Mesenchymal stem cell (in vitro differentiated cells and primary cell): Measurements from ENCODE around the gene C16orf90.
A peak's percentile ranks its signal among the peaks of the same experiment; 100 is the strongest.

Experiments
- DNase-seq: peaks from one replicate; pipeline ENCODE4 v3.0.0-alpha.2; 2013
- H2AFZ ChIP-seq: one replicate; pipeline ENCODE4 v1.6.1; 2013; ENCODE audit warnings: low read depth, mild to moderate bottlenecking, control low read depth, inconsistent platforms, low read length, moderate library complexity
- H2AK5ac ChIP-seq: 2 replicates; pipeline ENCODE4 v1.6.1; 2013; ENCODE audit warnings: low read length, moderate library complexity, mild to moderate bottlenecking, inconsistent platforms; ENCODE audit not compliant: severe bottlenecking
- H2BK120ac ChIP-seq: one replicate; pipeline ENCODE4 v1.6.1; 2013; ENCODE audit warnings: low read depth, mild to moderate bottlenecking, inconsistent platforms, low read length, moderate library complexity
- H2BK12ac ChIP-seq, 2 experiments: one replicate each; pipeline ENCODE4 v1.6.1; 2013; ENCODE audit warnings: inconsistent platforms in 2 of 2, low read length in 2 of 2, mild to moderate bottlenecking in 2 of 2, moderate library complexity in 2 of 2, control low read depth in 1 of 2
- H2BK15ac ChIP-seq: one replicate; pipeline ENCODE4 v1.6.1; 2013; ENCODE audit warnings: mild to moderate bottlenecking, low read depth, inconsistent platforms; ENCODE audit not compliant: poor library complexity, severe bottlenecking
- H2BK5ac ChIP-seq: 2 replicates; pipeline ENCODE4 v1.6.1; 2013; ENCODE audit warnings: low read depth, mild to moderate bottlenecking, low read length, control low read depth, inconsistent platforms; ENCODE audit not compliant: poor library complexity, severe bottlenecking
- H3K14ac ChIP-seq, 2 experiments: one replicate each; pipeline ENCODE4 v1.6.1; 2013; ENCODE audit warnings: inconsistent platforms in 2 of 2, low read length in 2 of 2, control low read depth in 1 of 2, mild to moderate bottlenecking in 1 of 2, moderate library complexity in 1 of 2
- H3K18ac ChIP-seq, 2 experiments: one replicate each; pipeline ENCODE4 v1.6.1; 2013; ENCODE audit warnings: inconsistent platforms in 2 of 2, low read length in 2 of 2, control low read depth in 1 of 2, low read depth in 1 of 2, mild to moderate bottlenecking in 1 of 2
- H3K23ac ChIP-seq, 2 experiments: one replicate each; pipeline ENCODE4 v1.6.1; 2013; ENCODE audit warnings: inconsistent platforms in 2 of 2, low read length in 2 of 2, mild to moderate bottlenecking in 2 of 2, moderate library complexity in 2 of 2, control low read depth in 1 of 2
- H3K27ac ChIP-seq: 2 replicates; pipeline ENCODE4 v1.5.1; 2013; ENCODE audit warnings: mild to moderate bottlenecking, moderate library complexity, low read length, control low read depth, inconsistent platforms; ENCODE audit not compliant: poor library complexity, severe bottlenecking
- H3K27me3 ChIP-seq, 2 experiments: 2 replicates each; pipeline versions ENCODE4 v1.6.1 to v1.7.0; 2013; ENCODE audit warnings: low read length in 2 of 2, mild to moderate bottlenecking in 2 of 2, moderate library complexity in 2 of 2, control low read depth in 1 of 2, inconsistent platforms in 1 of 2; ENCODE audit not compliant: control insufficient read depth in 1 of 2, insufficient read depth in 1 of 2
- H3K36me3 ChIP-seq, 2 experiments: 2 replicates each; pipeline versions ENCODE4 v1.6.1 to v1.7.0; 2013; ENCODE audit warnings: low read length in 2 of 2, control low read depth in 1 of 2, inconsistent platforms in 1 of 2, low read depth in 1 of 2, mild to moderate bottlenecking in 1 of 2; ENCODE audit not compliant: insufficient read depth in 2 of 2, control insufficient read depth in 1 of 2
- H3K4ac ChIP-seq, 2 experiments: one replicate each; pipeline ENCODE4 v1.6.1; 2013; ENCODE audit warnings: inconsistent platforms in 2 of 2, low read length in 2 of 2, mild to moderate bottlenecking in 2 of 2, moderate library complexity in 2 of 2, control low read depth in 1 of 2, low read depth in 1 of 2
- H3K4me1 ChIP-seq: 2 replicates; pipeline ENCODE4 v1.6.1; 2013; ENCODE audit warnings: low read depth, low read length, control low read depth; ENCODE audit not compliant: control insufficient read depth, insufficient read depth
- H3K4me2 ChIP-seq: 2 replicates; pipeline ENCODE4 v1.6.1; 2013; ENCODE audit warnings: low read length, mild to moderate bottlenecking, inconsistent platforms; ENCODE audit not compliant: poor library complexity, severe bottlenecking
- H3K4me3 ChIP-seq, 2 experiments: 2 replicates each; pipeline versions ENCODE4 v1.5.1 to v1.7.0; 2013; ENCODE audit warnings: low read length in 2 of 2, mild to moderate bottlenecking in 2 of 2, control low read depth in 1 of 2, low read depth in 1 of 2; ENCODE audit not compliant: insufficient read depth in 1 of 2
- H3K79me1 ChIP-seq: replicated peaks from 2 replicates; pipeline ENCODE4 v1.6.1; 2013; ENCODE audit warnings: mild to moderate bottlenecking, control low read depth, low read length, inconsistent platforms; ENCODE audit not compliant: poor library complexity, severe bottlenecking
- H3K9ac ChIP-seq: 2 replicates; pipeline ENCODE4 v1.7.0; 2013; ENCODE audit warnings: mild to moderate bottlenecking, low read length, moderate library complexity
- H3K9me3 ChIP-seq: 2 replicates; pipeline ENCODE4 v1.7.0; 2013; ENCODE audit warnings: mild to moderate bottlenecking, low read length; ENCODE audit not compliant: control insufficient read depth
- H4K8ac ChIP-seq: one replicate; pipeline ENCODE4 v1.6.1; 2013; ENCODE audit warnings: inconsistent platforms, mild to moderate bottlenecking, low read length, moderate library complexity
- H4K91ac ChIP-seq: one replicate; pipeline ENCODE4 v1.6.1; 2013; ENCODE audit warnings: mild to moderate bottlenecking, low read length, inconsistent platforms
- WGBS: methylation state at CpG from one replicate; pipeline ENCODE4 v1.1.7; 2013; ENCODE audit warnings: mixed read lengths; 5-methylcytosine and 5-hydroxymethylcytosine counted together

The C16orf90 gene

DNA sequence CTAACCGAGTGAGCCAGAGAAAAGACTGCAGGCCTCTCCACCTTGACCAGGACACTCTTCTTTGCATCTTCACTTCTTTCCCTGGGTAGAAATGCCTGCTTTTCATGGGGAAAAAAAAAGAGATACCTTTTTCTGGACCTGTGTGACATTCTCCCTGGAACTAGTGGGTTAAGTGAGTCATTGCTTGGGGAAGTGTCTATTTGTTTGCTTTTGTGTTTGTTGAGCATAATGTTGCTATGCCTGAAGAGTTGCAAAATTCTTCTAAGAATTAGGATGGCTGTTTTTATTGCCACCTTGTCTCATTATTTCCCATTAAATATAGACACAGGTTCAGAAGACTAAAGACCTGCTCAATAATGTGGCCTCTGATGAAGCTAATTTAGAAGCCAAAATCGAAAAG lies 24.3 kb upstream of the C16orf90 start:
- H4K8ac ChIP-seq = no peak overlapping the region
- no peak overlapping the region for H2AK5ac ChIP-seq
- peak; percentile 44 for DNase-seq
- peaks cover 37 to 78% of the 10 kb centered on the region in 2 experiments for H3K36me3 ChIP-seq
- no peak overlapping the region for H2BK15ac ChIP-seq
- 97% methylated on average over 2 of the region's 2 CpGs for WGBS
- no peak overlapping the region for H3K9ac ChIP-seq
- H3K27ac ChIP-seq = no peak overlapping the region
- H4K91ac ChIP-seq = no peak overlapping the region
- peaks cover 2% of the 10 kb centered on the region for H3K4me1 ChIP-seq
- no peak overlapping the region for H3K4me2 ChIP-seq
- H3K79me1 ChIP-seq = peaks cover 1% of the 10 kb centered on the region
- no peak overlapping the region for H2BK12ac ChIP-seq
- no peak overlapping the region for H3K23ac ChIP-seq
- no peaks in the 10 kb centered on the region for H3K27me3 ChIP-seq
- H3K4me3 ChIP-seq = no peak overlapping the region
- H3K4ac ChIP-seq = no peak overlapping the region
- H3K18ac ChIP-seq = no peak overlapping the region
- H3K14ac ChIP-seq = no peak overlapping the region
- H2BK120ac ChIP-seq = no peak overlapping the region
- no peaks in the 10 kb centered on the region for H3K9me3 ChIP-seq
- H2BK5ac ChIP-seq = no peak overlapping the region
- no peak overlapping the region for H2AFZ ChIP-seq

DNA sequence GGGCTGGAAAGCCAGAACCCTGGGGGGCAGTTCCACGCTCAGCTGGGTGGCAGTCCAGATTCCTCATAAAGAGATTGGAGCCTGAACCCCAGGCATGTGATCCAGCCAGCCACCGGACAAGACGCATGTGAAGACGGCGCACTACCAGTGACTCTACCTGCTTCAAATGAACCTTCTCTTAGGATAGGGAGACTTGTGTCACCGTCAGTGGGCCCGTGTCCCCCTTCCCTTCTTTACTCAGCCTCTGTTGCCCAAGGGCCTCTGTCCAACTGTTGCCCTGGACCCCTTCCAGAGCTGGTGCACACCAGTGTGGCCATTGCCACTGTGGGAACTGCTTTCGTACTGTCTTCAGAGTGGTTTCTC lies 23.7 kb upstream of the C16orf90 start:
- Histone ChIP-seq H3K4me1 (peaks cover 3% of the 10 kb centered on the region), H2BK12ac (no peak overlapping the region), H2BK15ac (no peak overlapping the region), H3K36me3 (peaks cover 38 to 80% of the 10 kb centered on the region in 2 experiments), H2BK120ac (no peak overlapping the region), H2AK5ac (no peak overlapping the region), H3K27ac (no peak overlapping the region), H3K23ac (no peak overlapping the region), H2BK5ac (no peak overlapping the region), H3K9ac (no peak overlapping the region), H4K8ac (no peak overlapping the region), H4K91ac (no peak overlapping the region), H2AFZ (no peak overlapping the region), H3K18ac (no peak overlapping the region), H3K14ac (no peak overlapping the region), H3K4me3 (no peak overlapping the region), H3K4ac (no peak overlapping the region), H3K9me3 (no peaks in the 10 kb centered on the region), H3K27me3 (no peaks in the 10 kb centered on the region), H3K79me1 (peaks cover 1% of the 10 kb centered on the region), H3K4me2 (no peak overlapping the region)
- 98% methylated on average over 8 of the region's 8 CpGs for WGBS
- no peak for DNase-seq

DNA sequence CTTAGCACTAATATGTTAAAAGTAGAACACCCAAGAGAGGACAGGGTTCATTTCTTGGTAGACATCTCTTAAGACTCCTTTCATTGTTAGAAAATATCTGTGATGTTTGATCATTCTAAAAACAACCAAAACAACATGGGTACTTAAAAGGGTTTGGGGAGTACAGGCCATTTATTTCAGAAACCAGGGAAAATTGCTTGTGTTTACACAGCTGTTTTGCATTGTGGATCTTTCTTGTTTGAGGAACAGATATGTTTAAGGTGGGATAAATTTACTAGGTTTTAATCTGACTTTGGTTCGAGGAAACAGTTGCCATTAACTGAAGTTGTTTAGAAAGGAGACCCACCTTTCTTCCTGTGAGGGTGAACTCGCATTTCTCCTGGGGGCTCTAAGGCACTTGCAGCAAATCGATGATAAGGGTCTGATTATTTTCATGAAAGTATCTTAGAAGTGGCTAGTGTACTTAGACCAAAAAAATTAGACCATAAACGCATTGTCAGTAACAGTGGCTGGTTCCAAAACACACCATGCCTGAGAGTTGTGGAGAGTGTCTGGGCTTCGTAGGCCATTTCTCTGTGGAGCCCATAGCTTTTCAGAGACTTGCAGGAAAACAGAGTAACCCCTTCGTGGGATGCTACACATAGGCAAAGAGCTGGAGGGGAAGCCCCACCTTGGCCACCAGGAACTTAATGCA lies 23.1 kb upstream of the C16orf90 start:
- Histone ChIP-seq H3K23ac (no peak overlapping the region), H3K79me1 (peaks cover 1% of the 10 kb centered on the region), H2BK5ac (no peak overlapping the region), H3K14ac (no peak overlapping the region), H3K4ac (no peak overlapping the region), H2AK5ac (no peak overlapping the region), H3K4me1 (peaks cover 3% of the 10 kb centered on the region), H3K9ac (no peak overlapping the region), H4K8ac (no peak overlapping the region), H2BK12ac (no peak overlapping the region), H3K18ac (no peak overlapping the region), H3K36me3 (peaks cover 33 to 80% of the 10 kb centered on the region in 2 experiments), H3K4me3 (no peak overlapping the region), H4K91ac (no peak overlapping the region), H2BK120ac (no peak overlapping the region), H2AFZ (no peak overlapping the region), H2BK15ac (no peak overlapping the region), H3K27me3 (no peaks in the 10 kb centered on the region), H3K27ac (no peak overlapping the region), H3K9me3 (no peaks in the 10 kb centered on the region), H3K4me2 (no peak overlapping the region)
- DNase-seq = no peak
- WGBS = 91% methylated on average over 6 of the region's 6 CpGs

DNA sequence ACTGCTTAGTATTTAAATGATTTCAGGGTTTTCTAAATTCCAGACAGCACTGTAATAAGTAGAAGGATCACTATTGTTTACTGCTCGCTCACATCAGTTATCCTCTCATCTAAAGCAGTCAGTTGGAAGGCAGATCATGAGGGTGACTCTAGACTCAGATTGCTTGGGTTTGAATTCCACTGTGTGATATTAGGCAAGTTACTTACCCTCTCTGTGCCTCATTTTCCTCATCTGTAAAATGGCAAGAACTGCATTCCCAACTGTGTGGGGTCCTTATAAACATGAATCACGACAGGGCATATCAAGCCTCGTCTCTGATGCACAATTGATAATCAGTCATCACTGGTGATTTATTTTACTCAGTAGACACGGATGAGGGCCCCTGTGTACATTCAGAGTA lies 20.6 kb upstream of the C16orf90 start:
- no peaks in the 10 kb centered on the region for H3K27me3 ChIP-seq
- no peak overlapping the region for H3K4me2 ChIP-seq
- H3K18ac ChIP-seq = no peak overlapping the region
- no peak overlapping the region for H2AFZ ChIP-seq
- no peak overlapping the region for H3K9ac ChIP-seq
- no peak overlapping the region for H4K91ac ChIP-seq
- 89% methylated on average over 3 of the region's 4 CpGs for WGBS
- no peak overlapping the region for H3K4me3 ChIP-seq
- H3K79me1 ChIP-seq = peaks cover 1% of the 10 kb centered on the region
- H3K23ac ChIP-seq = no peak overlapping the region
- no peak overlapping the region for H3K14ac ChIP-seq
- peaks cover 39 to 91% of the 10 kb centered on the region in 2 experiments for H3K36me3 ChIP-seq
- no peaks in the 10 kb centered on the region for H3K9me3 ChIP-seq
- H2AK5ac ChIP-seq = no peak overlapping the region
- H3K4me1 ChIP-seq = peaks cover 3% of the 10 kb centered on the region
- no peak overlapping the region for H4K8ac ChIP-seq
- H2BK120ac ChIP-seq = no peak overlapping the region
- H3K27ac ChIP-seq = no peak overlapping the region
- no peak overlapping the region for H3K4ac ChIP-seq
- no peak overlapping the region for H2BK5ac ChIP-seq
- DNase-seq = no peak
- H2BK12ac ChIP-seq = no peak overlapping the region
- no peak overlapping the region for H2BK15ac ChIP-seq
